Stimulated activated CD4-positive, alpha-beta T cell treated with anti-CD3 and anti-CD28 coated beads, Interleukin-2, amount 100 ng/mL, for 48 hours (primary cell): ENCODE data around the gene KLHDC7B.
"Not testable (repeated sequence)": the region's sequence is repeated elsewhere in the genome, so short reads cannot be mapped to it uniquely, and the experiment has no call there.

ENCODE experiments used
- DNase-seq, 2 donors: peaks; one replicate each; pipeline ENCODE4 v3.0.0-alpha.2; 2020

KLHDC7B gene

DNA sequence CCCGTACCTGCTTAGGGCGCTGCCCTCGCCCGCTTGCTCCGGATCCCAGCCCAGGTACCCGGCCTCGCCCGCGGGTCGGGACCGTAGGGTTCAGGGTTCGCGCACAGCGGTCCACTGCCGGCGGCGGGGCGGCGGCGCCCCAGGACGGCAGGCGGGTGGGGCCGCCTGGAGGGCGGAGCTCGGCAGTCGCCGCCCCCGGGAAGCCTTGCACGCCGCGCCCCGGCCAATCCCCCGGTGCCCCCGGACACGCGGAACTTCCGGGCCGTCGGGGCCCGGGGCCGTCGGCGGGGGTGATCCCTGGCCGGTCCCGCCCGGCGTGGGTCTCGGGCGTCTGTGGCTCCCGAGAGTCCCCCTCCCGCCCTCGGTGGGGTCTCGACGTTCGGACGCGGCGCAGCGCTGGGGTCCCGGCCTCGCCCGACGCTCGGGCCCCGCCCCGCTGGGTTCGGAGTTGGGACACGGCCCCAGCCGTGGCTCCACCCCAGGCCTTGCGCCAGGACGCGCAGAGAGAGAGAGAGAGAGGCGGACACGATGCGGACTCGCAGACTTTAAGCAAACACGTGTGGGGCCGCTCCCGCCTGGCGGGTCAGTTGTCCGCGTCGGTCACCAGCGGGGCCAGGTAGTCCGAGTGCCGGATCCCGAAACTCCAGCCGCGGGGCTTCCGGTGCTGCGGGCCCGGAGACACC, 15.7 kb upstream of the KLHDC7B start, which contains the start of gene TYMP:
Gene TYMP (minus strand): TSS at position 116 of the 683 bp plus-strand sequence. CDS start 303 bp downstream, outside the sequence.
- peak; percentile 65 to 69 for DNase-seq

- DNase-seq = no peak
Measured at GRCh38 chr22:50530580-50530876, 15.2 kb upstream of the KLHDC7B start.

DNA sequence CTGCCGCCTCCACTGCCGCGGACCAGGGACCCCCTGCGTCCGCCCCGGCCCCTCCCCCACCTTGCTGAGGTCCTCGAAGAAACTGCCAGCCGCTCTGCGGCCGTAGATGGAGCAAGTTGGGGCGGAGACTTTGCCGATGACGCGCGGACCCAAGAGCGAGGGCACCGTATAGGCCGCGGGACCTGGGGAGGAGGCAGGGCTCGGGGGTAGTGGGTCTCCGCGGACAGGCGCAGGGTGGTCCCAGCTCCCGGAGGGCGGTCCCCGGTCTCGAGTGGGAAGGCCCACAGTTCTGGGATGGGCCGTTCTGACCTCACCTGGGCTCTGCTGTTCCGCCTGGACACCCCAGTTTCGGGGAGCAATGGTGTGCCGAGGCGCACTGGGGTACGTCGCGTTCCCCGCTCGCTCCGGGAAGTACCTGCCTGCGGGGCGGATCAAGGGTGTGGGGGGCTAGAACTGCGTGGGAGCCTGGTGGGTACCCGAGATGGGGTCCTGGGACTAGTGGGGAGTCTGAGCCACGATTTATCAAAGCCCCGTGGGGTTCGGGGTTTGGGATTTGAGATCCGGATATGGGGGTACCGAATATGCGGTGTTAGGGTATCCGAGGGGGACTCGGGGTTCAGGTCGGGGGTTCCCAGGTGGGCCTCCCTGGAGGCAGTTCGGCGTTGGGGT, 14.7 kb upstream of the KLHDC7B start:
- peak; percentile 77 to 78 for DNase-seq

- DNase-seq = peak; percentile 66 to 70
Measured at GRCh38 chr22:50531546-50531961, 14.1 kb upstream of the KLHDC7B start.

GRCh38 chr22:50531962-50532674, 13.6 kb upstream of the KLHDC7B start:
- no peak for DNase-seq

DNA sequence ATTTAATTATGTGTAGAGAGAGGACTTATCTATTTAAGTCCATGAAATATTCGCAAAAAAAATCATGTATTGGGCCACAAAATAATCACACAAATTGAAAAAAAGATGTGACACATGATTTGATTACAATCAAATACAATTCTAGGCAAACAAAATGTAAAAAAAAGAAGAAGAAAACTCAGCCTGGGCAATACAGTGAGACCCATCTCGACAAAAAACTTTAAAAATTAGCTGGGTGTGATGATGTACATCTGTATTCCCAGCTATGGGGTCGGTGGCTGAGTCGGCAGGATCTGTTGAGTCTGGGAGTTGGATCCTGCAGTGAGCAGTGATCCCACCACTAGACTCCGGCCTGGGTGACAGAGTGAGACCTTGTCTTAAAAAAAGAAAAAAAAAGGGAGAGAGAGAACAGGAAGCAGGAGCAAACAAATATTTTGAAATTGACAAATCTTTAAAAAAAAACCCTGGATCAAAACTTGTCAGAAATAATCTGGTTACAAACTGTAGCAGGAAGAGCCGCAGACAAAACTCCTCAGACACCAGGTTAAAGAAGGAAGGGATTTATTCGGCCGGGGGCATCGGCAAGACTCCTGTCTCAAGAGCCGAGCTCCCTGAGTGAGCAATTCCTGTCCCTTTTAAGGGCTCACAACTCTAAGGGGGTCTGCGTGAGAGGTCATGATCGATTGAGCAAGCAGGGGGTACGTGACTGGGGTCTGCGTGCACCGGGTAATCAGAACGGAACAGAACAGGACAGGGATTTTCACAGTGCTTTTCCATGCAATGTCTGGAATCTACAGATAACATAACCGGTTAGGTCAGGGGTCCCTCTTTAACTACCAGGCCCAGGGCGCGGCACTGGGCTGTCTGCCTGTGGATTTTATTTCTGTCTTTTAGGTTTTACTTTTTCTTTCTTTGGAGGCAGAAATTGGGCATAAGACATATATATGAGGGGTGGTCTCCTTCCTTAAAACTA, 12.6 kb upstream of the KLHDC7B start:
- DNase-seq = no peak

- not testable (repeated sequence) for DNase-seq
Measured at GRCh38 chr22:50533856-50534711, 11.6 kb upstream of the KLHDC7B start.

DNA sequence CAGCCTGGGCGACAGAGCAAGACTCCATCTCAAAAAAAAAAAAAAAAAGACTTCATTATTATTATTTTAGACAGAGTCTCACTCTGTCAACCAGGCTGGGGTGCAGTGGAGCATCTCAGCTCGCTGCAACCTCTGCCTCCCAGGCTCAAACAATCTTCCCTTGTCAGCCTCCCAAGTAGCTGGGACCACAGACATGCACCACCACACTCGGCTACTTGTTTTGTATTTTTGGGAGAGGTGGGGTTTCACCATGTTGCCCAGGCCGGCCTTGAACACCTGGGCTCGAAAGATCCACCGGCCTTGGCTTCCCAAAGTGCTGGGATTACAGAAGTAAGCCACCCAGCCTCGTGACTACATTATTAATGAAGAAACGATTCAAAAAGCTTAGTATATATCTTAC, 10.6 kb upstream of the KLHDC7B start:
- DNase-seq = no peak

DNA sequence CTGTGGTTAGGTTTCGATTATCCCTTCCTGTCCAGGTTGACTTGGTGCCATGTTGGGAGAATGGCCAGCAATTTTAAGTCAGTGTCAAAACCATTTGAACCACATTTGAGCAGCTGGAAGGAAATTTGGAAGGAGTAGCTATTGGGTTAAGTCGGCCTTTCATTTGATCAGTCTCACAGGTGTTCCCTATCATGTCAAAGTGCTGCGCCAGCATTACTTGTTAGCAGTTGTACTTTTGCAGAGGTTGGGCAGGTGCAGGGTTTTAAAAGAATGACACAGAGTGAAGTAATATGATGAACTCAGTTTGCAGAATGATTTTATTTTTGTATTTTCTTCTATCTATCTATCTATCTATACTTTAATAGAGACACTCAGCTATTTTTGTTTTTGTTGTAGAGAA, 9.5 kb upstream of the KLHDC7B start:
- no peak for DNase-seq

GRCh38 chr22:50537765-50538164, 7.9 kb upstream of the KLHDC7B start:
- DNase-seq = no peak

DNA sequence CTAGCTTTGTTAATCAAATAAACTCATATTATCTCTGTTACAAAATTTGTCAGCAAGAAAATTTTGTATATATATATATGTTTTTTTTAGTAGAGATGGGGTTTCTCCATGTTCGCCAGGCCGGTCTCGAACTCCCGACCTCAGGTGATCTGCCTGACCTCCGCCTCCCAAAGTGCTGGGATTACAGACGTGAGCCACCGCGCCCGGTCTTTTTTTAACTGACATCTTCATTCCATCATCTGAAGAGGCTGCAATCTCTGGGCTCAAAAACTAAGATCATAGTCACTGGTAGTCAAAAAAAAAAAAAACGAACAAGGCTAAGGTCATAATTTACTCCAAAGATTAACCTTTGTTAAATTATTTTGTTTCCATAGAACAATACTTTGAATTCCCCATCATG, 5.3 kb upstream of the KLHDC7B start:
- DNase-seq = no peak

DNA sequence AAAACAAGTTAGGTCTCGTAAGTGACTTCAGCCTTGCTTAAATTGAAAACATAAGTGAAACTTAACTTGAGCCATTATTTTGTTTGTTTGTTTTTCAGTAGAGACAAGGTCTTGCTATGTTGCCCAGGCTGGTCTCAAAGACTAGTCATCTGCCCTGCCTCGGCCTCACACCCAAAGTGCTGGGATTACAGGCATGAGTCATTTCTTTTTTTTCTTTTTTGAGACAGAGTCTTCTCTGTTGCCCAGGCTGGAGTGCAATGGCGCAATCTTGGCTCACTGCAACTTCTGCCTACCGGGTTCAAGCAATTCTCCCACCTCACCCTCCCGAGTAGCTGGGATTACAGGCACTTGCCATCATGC, 4.1 kb upstream of the KLHDC7B start:
- not testable (repeated sequence) for DNase-seq

GRCh38 chr22:50542416-50542927, 3.2 kb upstream of the KLHDC7B start:
- DNase-seq = no peak

DNA sequence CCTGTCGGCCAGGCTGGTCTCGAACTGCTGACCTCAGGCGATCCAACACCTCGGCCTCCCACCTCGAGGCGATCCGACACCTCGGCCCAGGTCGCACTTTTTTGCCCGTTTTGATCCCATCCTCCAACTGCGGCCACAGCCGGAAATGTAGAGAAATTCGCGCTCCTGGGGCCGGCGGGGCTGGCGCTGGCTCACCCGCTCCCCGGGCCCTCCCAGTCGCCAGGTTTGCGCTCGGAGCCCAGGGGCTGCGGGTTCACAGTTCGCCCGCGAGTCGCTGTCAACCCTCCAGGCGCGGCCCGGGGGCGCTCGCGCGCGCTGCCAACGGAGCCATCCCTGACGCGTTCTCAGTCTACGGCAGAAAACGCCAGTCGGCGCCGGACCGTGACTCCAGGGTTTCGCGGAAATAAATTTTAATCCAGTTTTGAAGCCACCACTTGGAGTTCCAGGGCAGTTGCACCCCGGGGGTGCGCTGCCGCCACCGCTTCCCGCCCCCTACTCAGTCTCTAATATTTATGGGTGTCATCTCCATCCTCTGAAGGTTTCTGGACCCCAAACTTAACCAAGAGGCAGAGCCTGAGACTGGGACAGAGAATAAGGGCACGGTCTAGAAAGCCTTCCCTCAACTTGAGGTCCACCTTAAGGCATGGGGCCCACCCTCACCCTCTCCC, 1.5 kb upstream of the KLHDC7B start:
- DNase-seq = peak; percentile 81

DNA sequence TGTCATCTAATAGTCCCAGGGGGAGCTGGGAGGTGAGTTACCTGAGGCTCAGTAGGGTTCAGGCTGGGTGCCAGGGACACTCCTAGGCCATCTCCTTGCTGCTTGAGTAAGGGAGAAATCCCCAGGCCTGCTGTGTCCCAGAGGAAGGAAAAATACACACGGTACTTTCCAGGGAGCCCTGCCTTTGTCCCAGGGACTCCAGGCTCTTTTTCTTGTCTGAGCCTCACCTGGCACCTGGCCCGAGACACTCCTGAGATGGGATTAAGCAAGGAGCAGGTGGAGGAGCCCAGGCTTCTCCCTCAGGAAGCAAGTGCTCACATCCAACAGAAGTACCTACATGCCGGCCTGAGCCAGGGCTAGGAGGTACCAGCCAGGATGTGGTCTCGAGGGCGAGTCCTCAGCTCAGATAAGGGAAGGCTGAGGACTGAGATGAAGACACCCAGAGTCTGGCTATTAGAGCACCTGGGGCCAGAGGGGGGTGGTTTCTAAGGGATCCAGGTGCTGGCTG, 899 bp upstream of the KLHDC7B start:
- DNase-seq = no peak

DNA sequence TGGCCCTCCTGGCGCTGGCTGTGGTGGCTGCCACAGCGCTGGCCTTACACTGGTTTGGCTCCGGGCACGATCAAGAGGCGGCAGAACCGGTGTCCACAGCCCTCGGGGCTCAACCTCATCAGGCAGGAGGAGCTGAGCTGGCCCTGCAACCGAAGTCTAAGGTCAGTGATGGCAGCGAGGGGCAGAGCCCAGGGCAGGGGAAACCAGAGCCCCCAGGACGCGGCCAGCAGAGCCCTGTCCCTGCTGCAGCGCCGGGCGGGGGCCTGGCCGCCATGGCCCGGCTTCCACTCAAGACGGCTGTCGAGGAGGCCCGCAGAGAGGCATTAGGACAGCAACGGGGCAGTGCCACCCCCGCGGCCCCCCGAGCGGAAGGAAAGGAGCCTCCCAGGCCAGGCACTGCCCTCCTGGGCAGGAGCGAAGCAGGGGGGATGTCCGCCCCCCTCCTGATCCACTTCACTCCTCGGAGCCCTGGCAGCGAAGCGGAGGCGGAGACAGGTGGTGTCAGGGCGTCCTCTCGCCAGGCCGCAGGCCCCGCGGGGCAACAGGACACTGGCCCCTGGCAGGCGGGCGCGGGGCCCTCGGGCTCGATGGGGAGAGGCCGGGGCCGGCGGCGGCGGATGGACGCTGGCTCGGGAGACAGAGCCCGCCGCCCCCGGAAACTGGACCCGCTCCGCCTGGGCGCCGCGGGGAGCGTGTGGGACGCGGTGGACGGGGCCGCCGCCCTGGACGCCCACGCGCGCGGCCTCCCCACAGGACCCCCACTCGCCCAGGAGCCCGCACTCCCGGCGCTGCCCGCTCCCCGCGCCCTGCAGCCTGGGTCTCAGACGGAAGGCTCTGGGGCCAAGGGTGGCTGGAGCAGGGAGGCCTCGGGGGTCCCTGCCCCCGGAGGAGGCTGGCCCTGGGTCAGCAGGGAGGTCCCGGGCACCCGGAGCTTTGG, 895 bp downstream of the KLHDC7B start:
- DNase-seq = no peak

DNA sequence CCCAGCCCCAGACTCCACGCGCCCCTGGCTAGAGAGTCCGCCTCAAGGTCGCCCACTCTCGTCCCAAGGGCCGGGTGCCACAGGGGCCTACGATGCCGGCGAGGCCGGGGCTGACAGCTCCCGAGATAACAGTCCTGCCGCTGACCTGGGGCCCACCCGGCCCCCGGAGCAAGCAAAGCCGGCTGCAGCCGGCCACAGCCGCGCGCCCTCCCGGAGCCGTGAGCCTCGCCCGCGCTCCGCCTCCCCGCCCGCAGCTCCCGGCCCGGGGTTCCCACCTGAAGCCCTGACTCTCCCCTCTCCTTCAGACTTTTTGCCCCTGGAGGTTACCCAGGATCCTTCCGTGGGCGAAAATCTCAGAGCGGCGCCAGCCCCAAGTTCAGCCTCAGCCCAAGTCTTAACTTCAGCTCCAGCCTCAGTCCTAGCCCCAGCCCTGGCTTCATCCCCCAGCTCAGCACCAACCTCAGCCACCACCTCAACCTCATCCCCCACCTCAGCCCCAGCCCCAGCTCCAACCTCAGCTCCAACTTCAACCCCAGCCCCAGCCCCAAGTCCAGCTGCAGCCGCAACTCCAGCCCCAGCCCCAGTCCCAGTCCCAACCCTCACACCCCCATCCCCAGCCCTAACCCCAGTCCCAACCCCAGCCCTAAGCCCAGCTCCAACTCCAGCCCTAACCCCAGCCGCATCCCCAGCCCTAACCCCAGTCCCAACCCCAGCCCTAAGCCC, 1.7 kb downstream of the KLHDC7B start:
- no peak for DNase-seq

DNA sequence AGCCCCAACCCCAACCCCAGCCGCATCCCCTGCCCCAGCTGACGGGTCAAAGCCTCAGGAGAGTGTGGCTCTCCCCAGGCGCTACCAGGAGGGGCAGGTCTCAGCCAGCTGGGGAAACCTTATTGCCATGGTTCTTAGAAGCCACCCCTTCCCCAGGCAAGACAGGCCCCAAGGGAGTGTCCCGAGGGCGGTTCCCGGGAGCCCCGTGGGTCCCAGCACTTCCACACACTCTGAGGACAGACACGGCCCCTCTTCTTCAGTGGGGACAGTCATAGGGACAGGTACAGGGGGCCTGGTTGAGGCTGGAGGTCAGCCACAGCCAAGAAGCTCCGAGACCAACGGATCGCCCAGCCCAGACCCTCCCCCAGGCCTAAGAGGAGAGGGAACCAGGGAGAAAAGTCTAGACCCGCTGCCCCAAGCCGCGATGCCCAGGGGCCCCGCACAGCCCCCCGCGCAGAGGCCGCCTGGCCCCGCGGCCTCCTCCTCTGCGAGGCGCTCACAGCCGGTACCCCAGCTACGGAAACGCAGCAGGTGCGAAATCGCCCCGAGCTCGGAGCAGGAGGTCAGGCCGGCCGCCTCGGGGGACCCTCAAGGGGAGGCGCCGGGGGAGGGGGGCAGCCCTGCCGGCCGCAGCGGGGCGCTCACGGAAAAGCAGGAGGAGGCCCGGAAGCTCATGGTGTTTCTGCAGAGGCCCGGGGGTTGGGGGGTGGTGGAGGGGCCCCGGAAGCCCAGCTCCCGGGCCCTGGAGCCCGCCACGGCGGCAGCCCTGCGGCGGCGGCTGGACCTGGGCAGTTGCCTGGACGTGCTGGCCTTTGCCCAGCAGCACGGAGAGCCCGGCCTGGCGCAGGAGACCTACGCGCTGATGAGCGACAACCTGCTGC, 2.6 kb downstream of the KLHDC7B start:
- no peak for DNase-seq
